GM19397 (cell line): Measurements from ENCODE around the gene SLC9A3.
"Not testable (repeated sequence)": the region's sequence is repeated elsewhere in the genome, so short reads cannot be mapped to it uniquely, and the experiment has no call there.

ENCODE experiments used
- ATAC-seq: cut with Tn5 transposase; IDR thresholded peaks from one replicate; pipeline ENCODE4 v1.9.1; 2021; ENCODE audit warnings: mild to moderate bottlenecking, moderate library complexity; ENCODE audit not compliant: unreplicated experiment

SLC9A3 gene

GRCh38 chr5:492314-492893 lies 31.8 kb downstream of the SLC9A3 start:
- no peak for ATAC-seq

GRCh38 chr5:491856-492155 lies 32.4 kb downstream of the SLC9A3 start:
- ATAC-seq: no peak

GRCh38 chr5:491119-491855 lies 33.0 kb downstream of the SLC9A3 start:
- no peak for ATAC-seq

- no peak for ATAC-seq
Measured at GRCh38 chr5:490116-491106, 33.8 kb downstream of the SLC9A3 start.

GRCh38 chr5:489689-490080 lies 34.6 kb downstream of the SLC9A3 start:
- ATAC-seq: no peak

GRCh38 chr5:488744-489688 lies 35.2 kb downstream of the SLC9A3 start:
- ATAC-seq: no peak

DNA sequence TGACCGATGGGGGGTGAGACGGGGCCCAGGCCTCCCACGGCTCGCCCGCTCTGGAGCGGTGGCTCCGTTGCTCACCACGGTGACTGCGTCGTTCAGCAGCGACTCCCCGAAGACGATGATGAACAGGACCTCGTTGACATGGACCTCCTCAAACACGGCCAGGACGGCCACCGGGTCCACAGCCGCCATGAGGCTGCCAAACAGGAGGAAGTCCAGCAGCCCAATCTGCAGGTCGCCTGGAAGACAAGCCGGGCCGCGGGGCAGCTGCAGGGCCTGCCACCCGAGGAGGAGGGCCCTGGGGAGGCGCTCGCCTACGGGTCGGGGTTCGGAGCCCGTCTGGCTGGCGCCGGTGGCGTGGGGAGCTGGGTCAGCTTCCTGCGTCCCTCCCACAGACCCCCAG lies 36.0 kb downstream of the SLC9A3 start:
- ATAC-seq: no peak

DNA sequence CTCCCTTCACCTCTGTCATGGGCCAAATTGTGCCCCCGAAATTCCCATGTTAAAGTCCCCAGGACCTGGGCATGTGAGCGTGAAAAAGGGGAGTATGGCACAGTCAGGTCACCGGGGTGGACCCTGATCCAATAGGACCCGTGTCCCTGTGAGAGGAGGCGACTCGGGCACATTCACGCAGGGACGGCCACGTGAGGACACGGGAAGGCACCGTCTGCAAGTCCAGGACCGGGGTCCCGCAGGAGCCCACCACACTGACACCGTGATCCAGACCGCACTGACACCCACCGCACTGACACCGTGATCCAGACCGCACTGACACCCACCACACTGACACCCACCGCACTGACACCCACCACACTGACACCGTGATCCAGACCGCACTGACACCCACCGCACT lies 37.7 kb downstream of the SLC9A3 start:
- not testable (repeated sequence) for ATAC-seq

DNA sequence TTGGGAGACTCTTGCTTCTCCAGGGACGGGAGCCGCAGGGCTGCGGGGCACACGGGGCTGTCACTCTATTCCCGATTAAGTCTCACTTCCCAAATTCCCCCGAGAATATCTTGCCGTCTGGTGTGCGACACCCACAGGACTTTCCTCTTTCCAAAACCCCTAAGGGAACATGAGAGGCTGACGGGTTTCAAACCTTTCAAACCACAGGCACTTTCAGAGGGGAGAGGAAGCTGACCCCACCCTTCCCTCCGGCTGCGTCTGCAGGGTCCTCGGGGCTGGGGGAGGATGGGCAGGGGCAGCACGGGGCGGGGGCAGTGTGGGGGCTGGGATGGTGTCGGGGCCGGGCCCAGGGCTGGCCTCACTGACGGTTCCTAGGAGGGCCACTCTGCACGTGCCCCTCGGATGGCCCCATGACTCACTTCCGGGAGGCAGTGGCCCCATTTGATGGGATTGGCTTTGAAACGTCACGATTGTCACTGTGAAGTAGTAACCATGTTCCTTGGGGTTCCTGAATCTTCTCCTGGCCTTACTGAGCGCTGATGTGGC lies 38.2 kb downstream of the SLC9A3 start:
- ATAC-seq: no peak

GRCh38 chr5:485113-485945 lies 38.9 kb downstream of the SLC9A3 start:
- no peak for ATAC-seq

DNA sequence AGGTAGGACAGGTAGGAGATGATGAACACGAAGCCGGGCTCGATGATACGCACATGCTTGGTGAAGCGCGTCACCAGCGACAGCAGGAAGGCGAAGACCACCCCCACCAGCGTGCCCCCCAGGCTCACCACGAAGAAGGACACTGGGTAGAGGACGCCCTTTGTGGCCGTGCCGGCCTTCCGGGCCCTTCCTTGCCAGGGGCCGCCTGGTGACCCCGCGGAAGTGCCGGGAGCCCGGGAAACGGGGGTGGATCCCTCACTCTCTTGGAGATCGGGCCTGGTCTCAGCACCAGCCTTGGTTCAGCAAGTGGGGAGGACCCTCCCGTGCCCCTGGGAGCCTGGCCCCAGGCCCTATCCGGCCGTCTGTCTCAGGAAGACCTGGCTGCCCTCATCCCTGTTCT lies 39.7 kb downstream of the SLC9A3 start:
- ATAC-seq: no peak

GRCh38 chr5:483434-484140 lies 40.7 kb downstream of the SLC9A3 start:
- no peak for ATAC-seq

DNA sequence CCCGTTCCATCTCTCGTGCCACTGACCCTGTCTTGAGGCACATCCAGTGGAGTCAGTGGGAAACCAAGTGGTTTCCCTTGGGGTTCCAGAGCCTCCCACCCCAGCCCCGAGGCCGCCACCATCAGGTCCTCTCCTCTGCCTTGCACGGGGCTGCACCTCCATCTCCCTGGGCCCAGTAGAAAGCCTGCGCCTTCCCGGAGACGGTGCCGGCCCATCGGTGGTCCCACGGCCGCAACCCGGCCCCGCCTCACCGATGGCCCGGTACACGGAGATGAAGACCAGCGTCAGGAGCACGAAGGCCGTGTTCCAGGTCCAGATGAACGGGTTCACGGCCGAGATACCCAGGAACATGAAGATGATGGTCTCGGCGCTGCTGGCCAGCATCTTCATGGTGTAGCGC lies 41.2 kb downstream of the SLC9A3 start:
- no peak for ATAC-seq

DNA sequence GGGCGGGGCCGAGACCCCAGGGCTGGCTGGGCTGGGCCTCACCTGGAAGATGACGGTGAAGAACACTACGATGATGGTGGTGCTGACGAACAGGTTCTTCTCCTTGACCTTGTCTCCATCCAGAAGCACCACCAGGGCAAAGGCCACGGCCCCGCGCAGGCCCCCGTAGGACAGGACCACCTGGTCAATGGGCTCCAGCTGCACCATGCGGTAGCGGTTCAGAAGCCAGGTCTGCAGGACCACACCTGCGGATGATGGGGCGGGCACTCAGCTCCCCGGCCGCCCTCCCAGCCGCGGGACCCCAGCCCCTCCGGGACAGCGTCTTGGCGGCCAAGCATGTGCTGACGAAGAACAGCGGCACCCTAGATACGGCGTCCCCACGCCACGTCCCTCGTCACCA lies 41.7 kb downstream of the SLC9A3 start:
- ATAC-seq: no peak

- no peak for ATAC-seq
Measured at GRCh38 chr5:482021-482420, 42.2 kb downstream of the SLC9A3 start.

DNA sequence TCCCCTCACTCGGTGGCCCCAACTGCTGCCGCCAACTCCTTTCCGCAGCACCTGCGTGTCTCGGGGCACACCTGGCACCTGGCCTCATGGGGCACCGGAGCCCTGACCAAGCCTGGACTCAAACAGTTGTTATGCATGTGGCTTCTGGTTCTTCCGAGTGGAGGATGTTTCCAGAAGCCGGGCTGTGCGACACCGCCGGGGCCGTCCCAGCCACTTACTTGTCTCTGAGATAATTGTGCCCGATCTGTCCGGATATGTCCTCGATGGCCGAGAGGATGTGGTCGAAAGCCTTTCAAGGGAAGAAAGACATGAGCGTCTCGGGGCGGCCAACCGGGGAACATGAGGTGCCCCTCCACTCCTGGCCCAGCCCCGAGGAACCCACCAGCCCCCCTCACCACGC lies 42.9 kb downstream of the SLC9A3 start:
- no peak for ATAC-seq

GRCh38 chr5:479566-480319 lies 44.5 kb downstream of the SLC9A3 start:
- ATAC-seq: no peak

DNA sequence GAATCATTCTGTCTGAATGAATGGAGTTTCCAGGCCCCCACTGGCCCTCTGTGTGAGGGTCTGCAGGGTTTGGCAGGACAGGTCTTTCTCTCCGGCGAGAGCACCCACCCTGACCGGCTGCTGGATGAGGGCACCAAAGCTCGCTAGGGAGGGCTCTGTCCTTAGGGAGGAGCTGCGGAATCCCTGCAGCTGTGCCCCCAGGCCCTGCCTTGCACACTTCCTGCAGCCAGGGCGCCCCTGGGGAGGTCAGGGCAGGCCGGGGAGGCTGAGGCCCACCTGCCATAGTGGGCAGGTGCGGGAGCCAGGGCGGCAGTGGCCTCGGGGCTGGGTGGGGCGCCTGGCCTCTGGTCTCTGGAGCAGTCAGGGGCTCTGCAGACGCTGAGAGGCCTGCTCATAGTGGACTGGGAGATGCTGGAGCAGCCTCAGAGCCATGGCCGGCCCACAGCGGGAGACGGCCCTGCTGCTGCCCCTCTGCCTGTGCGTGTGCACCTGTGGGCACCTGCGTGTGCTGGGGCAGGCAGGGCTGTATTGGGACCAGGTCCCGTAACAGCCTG lies 45.2 kb downstream of the SLC9A3 start:
- no peak for ATAC-seq
